GM12875 (cell line): ENCODE measurements around the gene DIDO1.

ENCODE experiments used
- H3K4me3 ChIP-seq: one replicate; pipeline ENCODE4 v1.5.1; 2011; ENCODE audit warnings: low read depth, low read length, control low read depth
- TF ChIP-seq, protein P1 (sequence below): IDR thresholded peaks from 2 replicates; pipeline ENCODE4 v1.5.1; 2011; ENCODE audit warnings: low read depth, mild to moderate bottlenecking, control low read depth, inconsistent platforms, low read length, moderate library complexity, borderline replicate concordance; ENCODE audit not compliant: insufficient read depth

The DIDO1 gene

DNA sequence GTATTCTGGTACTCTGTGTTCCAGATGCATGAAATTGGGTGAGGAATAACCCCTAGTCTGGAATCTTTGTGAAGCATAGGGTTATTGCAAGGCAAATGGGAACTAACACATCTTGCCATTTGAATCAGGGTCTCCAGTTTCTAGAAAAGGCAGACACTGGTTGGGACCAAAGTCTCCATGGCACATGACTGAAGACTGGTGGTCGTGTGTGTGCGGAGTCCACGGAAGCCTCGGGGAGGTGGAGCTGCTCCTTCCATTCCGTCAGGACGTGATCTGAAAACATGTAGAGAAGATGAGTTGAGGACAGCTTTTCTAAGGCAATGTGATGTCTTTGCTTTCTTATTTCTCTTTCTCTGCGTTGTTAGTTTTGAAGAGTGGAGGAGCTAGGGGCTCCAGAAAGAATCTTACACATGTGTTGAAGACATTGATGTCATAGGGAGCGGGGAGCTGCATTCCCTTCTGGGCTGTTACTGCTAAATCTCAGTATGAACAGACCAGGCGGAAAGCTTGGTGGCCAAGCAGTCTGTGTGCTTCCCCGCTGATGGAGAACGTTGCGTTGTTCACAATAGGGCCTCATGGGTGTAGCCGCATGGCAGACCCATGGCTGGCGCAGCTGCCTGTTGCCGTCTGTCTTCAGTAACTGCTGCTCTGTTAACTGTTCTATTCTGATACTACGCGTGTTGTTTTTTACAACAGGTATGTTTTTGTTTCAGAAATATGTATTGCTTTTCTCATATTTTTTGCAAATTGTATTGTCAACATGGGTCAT is 21.4 kb upstream of the DIDO1 start:
- TF ChIP-seq, protein P1, sequence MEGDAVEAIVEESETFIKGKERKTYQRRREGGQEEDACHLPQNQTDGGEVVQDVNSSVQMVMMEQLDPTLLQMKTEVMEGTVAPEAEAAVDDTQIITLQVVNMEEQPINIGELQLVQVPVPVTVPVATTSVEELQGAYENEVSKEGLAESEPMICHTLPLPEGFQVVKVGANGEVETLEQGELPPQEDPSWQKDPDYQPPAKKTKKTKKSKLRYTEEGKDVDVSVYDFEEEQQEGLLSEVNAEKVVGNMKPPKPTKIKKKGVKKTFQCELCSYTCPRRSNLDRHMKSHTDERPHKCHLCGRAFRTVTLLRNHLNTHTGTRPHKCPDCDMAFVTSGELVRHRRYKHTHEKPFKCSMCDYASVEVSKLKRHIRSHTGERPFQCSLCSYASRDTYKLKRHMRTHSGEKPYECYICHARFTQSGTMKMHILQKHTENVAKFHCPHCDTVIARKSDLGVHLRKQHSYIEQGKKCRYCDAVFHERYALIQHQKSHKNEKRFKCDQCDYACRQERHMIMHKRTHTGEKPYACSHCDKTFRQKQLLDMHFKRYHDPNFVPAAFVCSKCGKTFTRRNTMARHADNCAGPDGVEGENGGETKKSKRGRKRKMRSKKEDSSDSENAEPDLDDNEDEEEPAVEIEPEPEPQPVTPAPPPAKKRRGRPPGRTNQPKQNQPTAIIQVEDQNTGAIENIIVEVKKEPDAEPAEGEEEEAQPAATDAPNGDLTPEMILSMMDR, result no peak
- no peak overlapping the region for H3K4me3 ChIP-seq

DNA sequence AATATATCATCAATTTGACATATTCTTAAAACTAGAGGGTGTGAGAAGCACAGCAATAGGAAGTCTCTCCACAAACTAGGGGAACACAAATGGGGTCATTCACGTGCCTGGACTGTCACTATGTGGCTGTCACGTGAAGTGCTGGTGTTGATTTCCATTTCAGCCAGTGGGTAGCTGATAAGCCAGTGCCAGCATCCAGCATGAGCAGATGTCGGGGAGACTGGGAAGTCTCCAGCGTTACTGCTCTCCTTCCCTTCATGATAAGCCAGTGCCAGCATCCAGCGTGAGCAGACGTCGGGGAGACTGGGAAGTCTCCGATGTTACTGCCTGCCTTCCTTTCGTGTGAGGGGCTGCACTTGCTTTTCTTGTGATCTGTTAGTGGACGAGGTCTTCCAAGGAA is 20.6 kb upstream of the DIDO1 start:
- H3K4me3 ChIP-seq, result no peak overlapping the region
- TF ChIP-seq, protein P1, result no peak

DNA sequence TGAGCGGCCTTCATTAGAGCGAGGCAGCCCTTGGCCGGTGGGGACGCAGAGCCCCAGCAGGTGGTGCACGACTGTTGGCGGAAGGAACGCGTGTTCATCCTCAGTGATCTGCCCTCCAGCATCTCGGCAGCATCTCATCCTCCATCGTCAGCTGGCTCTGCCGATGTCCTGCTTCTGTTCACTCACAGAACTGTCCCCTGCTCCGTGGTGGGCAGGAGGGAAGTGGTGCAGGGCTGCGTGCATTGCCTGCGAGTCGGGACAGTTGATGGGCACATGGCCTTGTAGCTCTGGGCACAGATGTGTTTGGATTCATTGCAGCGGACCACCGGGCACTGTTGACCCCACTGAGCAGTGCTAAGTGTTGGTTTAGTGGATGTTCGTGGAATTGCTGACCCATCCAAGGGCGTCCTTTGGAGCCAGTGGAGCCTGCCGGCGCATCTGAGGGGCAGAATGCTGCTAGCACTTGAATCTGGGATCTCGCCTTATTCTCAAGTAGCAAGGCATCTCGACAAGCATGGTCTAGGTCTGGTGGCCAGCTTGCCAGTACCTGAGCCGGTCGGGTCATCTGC is 19.6 kb upstream of the DIDO1 start:
- TF ChIP-seq, protein P1, result no peak
- no peak overlapping the region for H3K4me3 ChIP-seq

DNA sequence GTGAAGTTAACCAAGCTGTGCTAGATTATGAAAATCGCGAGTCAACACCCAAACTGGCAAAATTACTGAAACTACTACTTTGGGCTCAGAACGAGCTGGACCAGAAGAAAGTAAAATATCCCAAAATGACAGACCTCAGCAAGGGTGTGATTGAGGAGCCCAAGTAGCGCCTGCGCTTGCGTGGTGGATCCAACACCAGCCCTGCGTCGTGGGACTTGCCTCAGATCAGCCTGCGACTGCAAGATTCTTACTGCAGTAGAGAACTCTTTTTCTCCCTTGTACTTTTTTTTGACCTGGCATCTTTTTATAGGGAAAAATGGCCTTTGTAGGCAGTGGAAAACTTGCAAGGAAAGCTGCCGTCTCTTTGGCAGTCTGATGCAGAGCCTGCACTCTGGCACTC is 18.4 kb upstream of the DIDO1 start:
- H3K4me3 ChIP-seq, result no peak overlapping the region
- TF ChIP-seq, protein P1, result no peak

DNA sequence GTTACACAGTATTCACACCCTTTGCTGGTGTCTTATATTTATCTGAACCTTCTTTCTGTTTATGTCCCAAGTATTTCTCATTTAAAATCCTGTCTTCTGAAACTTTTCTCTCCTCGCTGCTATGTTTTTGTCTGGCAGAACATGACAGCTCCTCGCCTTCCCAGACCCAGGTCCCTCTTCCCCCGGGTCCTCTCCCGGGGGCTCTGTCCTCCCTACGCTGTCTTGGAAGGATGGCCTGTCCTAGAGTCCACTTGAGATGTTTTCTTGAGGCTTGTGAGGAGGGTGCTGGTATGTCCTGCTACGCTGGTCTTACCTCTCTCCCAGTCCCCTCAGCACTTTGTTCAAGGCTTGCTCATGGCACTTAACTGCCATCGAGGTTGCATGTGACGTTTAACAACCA is 17.9 kb upstream of the DIDO1 start:
- TF ChIP-seq, protein P1, result no peak
- H3K4me3 ChIP-seq, result no peak overlapping the region

DNA sequence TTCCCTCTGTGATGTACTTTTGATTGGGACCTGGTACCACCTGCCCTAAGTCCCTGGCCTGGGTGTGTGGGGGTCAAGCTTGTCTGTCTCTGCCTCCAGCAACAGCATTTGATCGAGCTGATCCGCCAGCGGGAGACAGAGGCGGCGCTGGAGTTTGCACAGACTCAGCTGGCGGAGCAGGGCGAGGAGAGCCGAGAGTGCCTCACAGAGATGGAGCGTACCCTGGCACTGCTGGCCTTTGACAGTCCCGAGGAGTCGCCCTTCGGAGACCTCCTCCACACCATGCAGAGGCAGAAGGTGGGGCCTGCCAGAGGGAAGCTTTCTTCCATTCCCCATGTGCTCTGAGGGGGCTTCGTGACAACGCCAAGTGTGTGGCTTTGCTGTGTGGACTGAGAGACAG is 17.1 kb upstream of the DIDO1 start:
- TF ChIP-seq, protein P1, result no peak
- H3K4me3 ChIP-seq, result no peak overlapping the region

DNA sequence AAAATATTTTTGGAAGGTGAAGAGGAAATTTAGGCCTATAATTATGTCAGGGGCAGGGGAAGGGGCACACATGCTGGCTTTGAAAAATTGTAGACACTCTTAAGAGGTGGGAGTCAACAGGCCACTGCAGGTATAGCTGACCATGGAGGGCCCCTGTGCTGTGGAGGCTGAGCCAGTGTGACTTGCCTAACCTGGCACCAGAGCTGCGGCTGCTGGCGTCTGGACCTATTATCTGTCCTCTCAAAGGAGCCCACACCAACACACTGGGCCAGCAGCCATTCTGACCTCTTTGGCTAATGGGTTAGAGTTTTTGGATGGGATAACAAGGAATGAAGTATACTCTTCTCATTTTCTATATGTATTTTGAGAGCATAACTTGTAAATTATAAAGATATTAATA is 16.2 kb upstream of the DIDO1 start:
- TF ChIP-seq, protein P1, result no peak

More for the DNA sequence above, 16.2 kb upstream of the DIDO1 start:
- H3K4me3 ChIP-seq, result no peak overlapping the region
